Fibroblast of skin of left quadriceps (primary cell): Measurements from ENCODE around the gene DNASE2B.
A peak's percentile ranks its signal among the peaks of the same experiment; 100 is the strongest.
"Not testable (repeated sequence)": the region's sequence is repeated elsewhere in the genome, so short reads cannot be mapped to it uniquely, and the experiment has no call there.

Experiments
- DNase-seq, 2 experiments: peaks; one replicate each; pipeline ENCODE4 v3.0.0-alpha.2; 2013; ENCODE audit warnings: low read depth in 2 of 2

The DNASE2B gene

GRCh38 chr1:84412316-84412942 lies 14.1 kb downstream of the DNASE2B start:
- peak; percentile 30 to 40 for DNase-seq

GRCh38 chr1:84415396-84415795 lies 17.1 kb downstream of the DNASE2B start:
- DNase-seq = no peak

GRCh38 chr1:84422909-84423308 lies 24.6 kb downstream of the DNASE2B start:
- DNase-seq = no peak

GRCh38 chr1:84424513-84425149 lies 26.3 kb downstream of the DNASE2B start:
- no peak for DNase-seq

- no peak for DNase-seq
Observed at GRCh38 chr1:84425150-84425896, 27.0 kb downstream of the DNASE2B start.

- DNase-seq = no peak
Observed at GRCh38 chr1:84426376-84426775, 28.1 kb downstream of the DNASE2B start.

- DNase-seq = no peak
Observed at GRCh38 chr1:84427250-84428188, 29.2 kb downstream of the DNASE2B start.

GRCh38 chr1:84428235-84428634 lies 30.0 kb downstream of the DNASE2B start:
- DNase-seq = no peak

- DNase-seq = no peak
Observed at GRCh38 chr1:84429231-84429630, 30.9 kb downstream of the DNASE2B start.

GRCh38 chr1:84430546-84430945 lies 32.3 kb downstream of the DNASE2B start:
- no peak for DNase-seq

GRCh38 chr1:84433258-84434080 lies 35.2 kb downstream of the DNASE2B start:
- DNase-seq = peak; percentile 29 to 39

- DNase-seq = no peak
Observed at GRCh38 chr1:84434081-84434769, 35.9 kb downstream of the DNASE2B start.

GRCh38 chr1:84434801-84435549 lies 36.7 kb downstream of the DNASE2B start:
- DNase-seq = no peak

GRCh38 chr1:84436876-84437655 lies 38.8 kb downstream of the DNASE2B start:
- DNase-seq = no peak

- peak; percentile 86 to 87 for DNase-seq
Observed at GRCh38 chr1:84442256-84442655, 44.0 kb downstream of the DNASE2B start.

- not testable (repeated sequence) for DNase-seq
Observed at GRCh38 chr1:84442747-84443646, 44.7 kb downstream of the DNASE2B start.

GRCh38 chr1:84448704-84449103 lies 50.4 kb downstream of the DNASE2B start:
- DNase-seq = not testable (repeated sequence)

GRCh38 chr1:84450910-84451309 lies 52.6 kb downstream of the DNASE2B start:
- no peak for DNase-seq
